Esophagus muscularis mucosa (tissue), 4 donors: Measurements from ENCODE around the gene SIM1.

Experiments
- CTCF ChIP-seq, 3 experiments: fragments of 200-600 bp in 2 of 3; fragments of 450-650 bp in 1 of 3; sonication (generic) in 2 of 3; IDR thresholded peaks; one replicate each; pipeline ENCODE4 v1.5.1; 2017 to 2019; ENCODE audit warnings: antibody characterized with exemption in 3 of 3, mild to moderate bottlenecking in 2 of 3, moderate library complexity in 1 of 3
- EP300 ChIP-seq: sonication (generic); formaldehyde crosslinking; IDR thresholded peaks from one replicate; pipeline ENCODE4 v1.6.1; 2017; ENCODE audit warnings: antibody characterized with exemption
- POLR2A ChIP-seq: fragments of 450-650 bp; IDR thresholded peaks from one replicate; pipeline ENCODE4 v1.6.1; 2017; ENCODE audit warnings: antibody characterized with exemption, moderate library complexity, mild to moderate bottlenecking, low read depth
- POLR2AphosphoS5 ChIP-seq, 2 donors: sonication (generic); formaldehyde crosslinking; IDR thresholded peaks; one replicate each; pipeline ENCODE4 v1.6.1; 2017; ENCODE audit warnings: antibody characterized with exemption in 2 of 2

DNA sequence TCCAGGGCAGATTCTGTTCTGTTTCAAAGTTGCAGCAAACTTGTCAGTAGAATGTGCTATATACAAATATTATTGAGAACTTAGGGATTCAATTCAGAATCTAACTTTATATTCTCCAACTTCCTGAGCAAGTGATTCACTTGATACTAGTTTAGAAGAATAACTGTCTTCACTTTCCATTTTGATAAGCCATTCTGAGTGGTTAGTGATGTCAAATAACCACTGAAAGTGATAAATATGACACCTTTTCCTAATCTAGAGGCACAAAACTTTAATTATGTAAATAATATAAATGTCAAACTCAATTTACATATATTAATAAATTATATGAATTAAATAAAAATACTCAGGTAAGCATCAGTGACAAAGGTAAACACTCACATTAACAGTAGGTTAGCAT lies 20.5 kb upstream of the SIM1 start:
- TF ChIP-seq EP300, result no peak
- no peak for TF ChIP-seq POLR2AphosphoS5 (IDR thresholded peaks at IDR 0.05)
- no peak for TF ChIP-seq POLR2A
- no peak for TF ChIP-seq CTCF (IDR thresholded peaks at IDR 0.05)
